HG02571 (cell line): ENCODE data around the gene CPNE6.

Experiments used
- ATAC-seq: cut with Tn5 transposase; IDR thresholded peaks from one replicate; pipeline ENCODE4 v1.9.1; 2021; ENCODE audit warnings: mild to moderate bottlenecking, moderate library complexity; ENCODE audit not compliant: unreplicated experiment

The CPNE6 gene

GRCh38 chr14:24054324-24054641 lies 17.1 kb upstream of the CPNE6 start:
- no peak for ATAC-seq

- no peak for ATAC-seq
Observed at GRCh38 chr14:24054646-24055045, 16.7 kb upstream of the CPNE6 start.

GRCh38 chr14:24055971-24056799 lies 15.2 kb upstream of the CPNE6 start:
- ATAC-seq: no peak

- no peak for ATAC-seq
Observed at GRCh38 chr14:24056800-24057184, 14.6 kb upstream of the CPNE6 start.

- no peak for ATAC-seq
Observed at GRCh38 chr14:24057271-24057670, 14.1 kb upstream of the CPNE6 start.

GRCh38 chr14:24057867-24058259 lies 13.5 kb upstream of the CPNE6 start:
- no peak for ATAC-seq

- no peak for ATAC-seq
Observed at GRCh38 chr14:24058260-24058950, 13.0 kb upstream of the CPNE6 start.

- no peak for ATAC-seq
Observed at GRCh38 chr14:24058951-24059475, 12.3 kb upstream of the CPNE6 start.

- ATAC-seq: no peak
Observed at GRCh38 chr14:24059841-24060388, 11.4 kb upstream of the CPNE6 start.

- no peak for ATAC-seq
Observed at GRCh38 chr14:24060443-24060842, 10.9 kb upstream of the CPNE6 start.

- no peak for ATAC-seq
Observed at GRCh38 chr14:24060984-24061913, 10.1 kb upstream of the CPNE6 start.

GRCh38 chr14:24062216-24062980 lies 9.0 kb upstream of the CPNE6 start:
- ATAC-seq: no peak

- no peak for ATAC-seq
Observed at GRCh38 chr14:24063263-24063836, 8.0 kb upstream of the CPNE6 start.

- no peak for ATAC-seq
Observed at GRCh38 chr14:24064091-24064795, 7.1 kb upstream of the CPNE6 start.

GRCh38 chr14:24064856-24065255 lies 6.5 kb upstream of the CPNE6 start:
- no peak for ATAC-seq

GRCh38 chr14:24065408-24065807 lies 6.0 kb upstream of the CPNE6 start:
- no peak for ATAC-seq

GRCh38 chr14:24066496-24067132 lies 4.7 kb upstream of the CPNE6 start:
- ATAC-seq: no peak

GRCh38 chr14:24067133-24068082 lies 4.0 kb upstream of the CPNE6 start:
- no peak for ATAC-seq
